HepG2 (cell line): ENCODE results near the gene SSR2. TPM values are rescaled to one million over a fixed set of nuclear protein-coding genes. Genes with fewer than 3 reads are reported as not detected.

Experiments
- ATAC-seq: fragments of 200-7000 bp; cut with Tn5 transposase; 3 replicates; pipeline ENCODE4 v1.9.1; 2020; ENCODE audit warnings: mild to moderate bottlenecking, moderate library complexity
- BruUV-seq: library from RNA; stranded (reverse); fragments of 400-500 nt; replicated peaks from 2 replicates; lab custom pipeline; 2021; lab: Mats Ljungman, UMichigan
- CTCF ChIA-PET: fragments of 300-600 bp; formaldehyde crosslinking; extraction: SDS; loops from one replicate; lab custom pipeline; 2021; ENCODE audit warnings: low total read pairs, inconsistent platforms, low intra/inter-chr PET ratio; lab: Yijun Ruan, JAX
- POLR2A ChIA-PET: fragments of 350-600 bp; sonication (Branson Sonifier 250); formaldehyde crosslinking; loops from one replicate; lab custom pipeline; 2020; ENCODE audit warnings: antibody characterized with exemption, inconsistent platforms; lab: Yijun Ruan, JAX
- DNase-seq: peaks from one replicate; pipeline ENCODE4 v3.0.0-alpha.2; 2015; ENCODE audit warnings: low spot score
- FAIRE-seq: peaks from 3 replicates; lab custom pipeline; 2011; peaks lifted over from hg19 to GRCh38; lab: Jason Lieb, UNC
- H2AFZ ChIP-seq: one replicate; pipeline ENCODE4 v1.6.1; 2011; ENCODE audit warnings: low read length, inconsistent platforms
- H3K27ac ChIP-seq: fragments of 300-600 bp; 3 replicates; pipeline ENCODE4 v1.8.0; 2011; ENCODE audit warnings: mixed run types, mild to moderate bottlenecking, mixed read lengths, low read length, inconsistent platforms; ENCODE audit not compliant: insufficient read depth; ENCODE audit errors: extremely low read length
- H3K27me3 ChIP-seq, 2 experiments: fragments of 200-600 bp in 1 of 2; 2 replicates in 1 of 2; 3 replicates in 1 of 2; pipeline versions ENCODE4 v1.6.0 to v1.8.0; 2011; ENCODE audit warnings: low read length in 2 of 2, mild to moderate bottlenecking in 2 of 2, moderate library complexity in 2 of 2, inconsistent platforms in 1 of 2; ENCODE audit not compliant: insufficient read depth in 2 of 2, control insufficient read depth in 1 of 2
- H3K36me3 ChIP-seq, 2 experiments: fragments of 200-600 bp in 1 of 2; replicated peaks in 1 of 2; 2 replicates in 1 of 2; 3 replicates in 1 of 2; pipeline versions ENCODE4 v1.5.1 to v1.8.0; 2011; ENCODE audit warnings: low read length in 2 of 2, inconsistent platforms in 1 of 2; ENCODE audit not compliant: insufficient read depth in 2 of 2, control insufficient read depth in 1 of 2
- H3K4me1 ChIP-seq: 2 replicates; pipeline ENCODE4 v1.5.1; 2012; ENCODE audit warnings: low read length, inconsistent platforms; ENCODE audit not compliant: insufficient read depth
- H3K4me2 ChIP-seq: 2 replicates; pipeline ENCODE4 v1.6.0; 2011; ENCODE audit warnings: low read depth, low read length, inconsistent platforms
- H3K4me3 ChIP-seq, 3 experiments: fragments of 200-600 bp in 1 of 3; sonication (generic), shearing (Covaris generic) in 1 of 3; replicated peaks in 1 of 3; 2 replicates each; pipeline ENCODE4 v1.5.1; 2011 to 2016; ENCODE audit warnings: low read length in 3 of 3, inconsistent platforms in 2 of 3, low read depth in 2 of 3, mild to moderate bottlenecking in 2 of 3, control low read depth in 1 of 3, mixed read lengths in 1 of 3; ENCODE audit not compliant: insufficient read depth in 1 of 3
- H3K79me2 ChIP-seq: one replicate; pipeline ENCODE4 v1.6.1; 2011; ENCODE audit warnings: low read length, inconsistent platforms; ENCODE audit not compliant: insufficient read depth
- H3K9ac ChIP-seq: 2 replicates; pipeline ENCODE4 v1.6.0; 2011; ENCODE audit warnings: mild to moderate bottlenecking, low read depth, low read length, inconsistent platforms; ENCODE audit not compliant: insufficient read depth
- H3K9me3 ChIP-seq: 2 replicates; pipeline ENCODE4 v1.5.1; 2012; ENCODE audit warnings: mild to moderate bottlenecking, low read length
- H4K20me1 ChIP-seq: 2 replicates; pipeline ENCODE4 v1.6.0; 2011; ENCODE audit warnings: inconsistent platforms, mild to moderate bottlenecking, low read length, moderate library complexity; ENCODE audit not compliant: insufficient read depth
- E2F2 ChIP-seq: sonication (generic); formaldehyde crosslinking; IDR thresholded peaks from 2 replicates; pipeline ENCODE4 v1.4.0; 2020; ENCODE audit warnings: missing genetic modification reagents, borderline replicate concordance
- GATAD2A ChIP-seq: IDR thresholded peaks from 2 replicates; pipeline ENCODE4 v1.6.1; 2016
- HOXA9 ChIP-seq: sonication (generic); formaldehyde crosslinking; IDR thresholded peaks from 2 replicates; pipeline ENCODE4 v1.8.1; 2022; ENCODE audit warnings: missing genetic modification reagents, mild to moderate bottlenecking, moderate library complexity, borderline replicate concordance
- IKZF5 ChIP-seq: IDR thresholded peaks from 2 replicates; pipeline ENCODE4 v1.6.1; 2018; ENCODE audit warnings: missing genetic modification reagents, mild to moderate bottlenecking, missing compliant biosample characterization
- KDM3A ChIP-seq: IDR thresholded peaks from 2 replicates; pipeline ENCODE4 v1.6.1; 2018; ENCODE audit warnings: low read depth, missing compliant biosample characterization
- MXD3 ChIP-seq: IDR thresholded peaks from 2 replicates; pipeline ENCODE4 v1.6.1; 2016; ENCODE audit warnings: mild to moderate bottlenecking, missing biosample characterization, missing genetic modification reagents
- SOX6 ChIP-seq, 2 experiments: fragments of 450-650 bp in 1 of 2; sonication (generic) in 1 of 2; formaldehyde crosslinking in 1 of 2; IDR thresholded peaks; 2 replicates each; pipeline versions ENCODE4 v1.4.0 to v1.6.1; 2017 to 2020; ENCODE audit warnings: antibody characterized with exemption in 1 of 2, mild to moderate bottlenecking in 1 of 2, missing genetic modification reagents in 1 of 2
- SP4 ChIP-seq: sonication (generic); formaldehyde crosslinking; IDR thresholded peaks from 2 replicates; pipeline ENCODE4 v1.8.1; 2023; ENCODE audit warnings: mild to moderate bottlenecking, missing genetic modification reagents
- SPEN ChIP-seq: sonication (generic); formaldehyde crosslinking; IDR thresholded peaks from 2 replicates; pipeline ENCODE4 v1.5.1; 2020; ENCODE audit warnings: low read depth, mild to moderate bottlenecking, missing genetic modification reagents
- THAP11 ChIP-seq: IDR thresholded peaks from 2 replicates; pipeline ENCODE4 v1.6.1; 2016; ENCODE audit warnings: missing biosample characterization, missing genetic modification reagents
- ZBTB3 ChIP-seq: sonication (generic); formaldehyde crosslinking; IDR thresholded peaks from 2 replicates; pipeline ENCODE4 v1.4.0; 2020; ENCODE audit warnings: low read depth, mild to moderate bottlenecking, moderate library complexity, missing genetic modification reagents, borderline replicate concordance
- ZFP91 ChIP-seq: sonication (generic); formaldehyde crosslinking; IDR thresholded peaks from 2 replicates; pipeline ENCODE4 v1.9.0; 2022; ENCODE audit warnings: missing genetic modification reagents, mild to moderate bottlenecking, borderline replicate concordance
- ZNF143 ChIP-seq: sonication (generic); formaldehyde crosslinking; IDR thresholded peaks from 2 replicates; pipeline ENCODE4 v1.4.0; 2020; ENCODE audit warnings: missing genetic modification reagents
- ZNF574 ChIP-seq: sonication (generic); formaldehyde crosslinking; IDR thresholded peaks from 2 replicates; pipeline ENCODE4 v1.4.0; 2020; ENCODE audit warnings: missing genetic modification reagents
- ZNF704 ChIP-seq: sonication (generic); formaldehyde crosslinking; IDR thresholded peaks from 2 replicates; pipeline ENCODE4 v1.8.1; 2023; ENCODE audit warnings: mild to moderate bottlenecking, inconsistent platforms, moderate library complexity, missing genetic modification reagents, borderline replicate concordance
- WGBS: methylation state at CpG from one replicate; pipeline ENCODE4 v1.1.6; 2017; ENCODE audit warnings: low lambda C conversion rate; 5-methylcytosine and 5-hydroxymethylcytosine counted together
- in situ Hi-C: cut with HindIII; loops from 2 replicates; pipeline ENCODE4 v1.10.0; 2017; ENCODE audit warnings: low pct_unique_long_range_greater_than_20kb; ENCODE audit not compliant: extremely low pct_ligation_motif_present
- intact Hi-C: fragments of 100-400 bp; cut with micrococcal nuclease; formaldehyde crosslinking; loops from one replicate; pipeline ENCODE4 v1.10.0; 2022; ENCODE audit not compliant: unreplicated experiment
- polyA plus RNA-seq, 8 experiments: library from polyadenylated mRNA; depleted of rRNA in 3 of 8; stranded (reverse) in 7 of 8; unstranded in 1 of 8; fragments of >200 nt; fragmentation: Illumina TruSeq in 4 of 8; extraction: Trizol in 4 of 8; gene quantifications; 2 replicates each; pipeline versions ENCODE4 v1.2.1 to v1.2.3, GENCODE V29; 2011 to 2016; ENCODE audit warnings: low read depth in 4 of 8, missing spikeins in 1 of 8, mixed read lengths in 1 of 8; ENCODE audit not compliant: insufficient read depth in 1 of 8
- total RNA-seq, 5 experiments: library from RNA; depleted of rRNA; stranded (reverse); fragments of >200 nt; fragmentation: Illumina TruSeq; extraction: Trizol; gene quantifications; 2 replicates each; pipeline ENCODE4 v1.2.3, GENCODE V29; 2016; ENCODE audit warnings: low read depth in 1 of 5

Gene SSR2
- total and polyA plus RNA-seq, 2 of the 13 experiments (the other 11 are each of a cell fraction or from before 2014, with no cell fraction given), result 284 to 461 TPM

- H3K36me3 ChIP-seq, result no peaks in the 10 kb centered on the region
- WGBS, result 13% methylated on average over 9 of the region's 9 CpGs
- no peaks in the 10 kb centered on the region for H3K27me3 ChIP-seq
- CTCF ChIA-PET, result interaction anchor here (1.7 kb wide), 1 partner anchor 40 kb away, joined by 11 read pairs; no protein-coding TSS in a partner anchor
- H3K9ac ChIP-seq, result no peak overlapping the region
- FAIRE-seq (peak; percentile 69), DNase-seq (peak; percentile 62), ATAC-seq (peak; percentile 98)
- no peaks in the 10 kb centered on the region for H3K79me2 ChIP-seq
- peak overlapping the region; percentile 51 for H3K4me2 ChIP-seq
- no TSS peak for BruUV-seq
- peaks cover 28% of the 10 kb centered on the region for H3K4me1 ChIP-seq
- in situ Hi-C loops, result no loop called here
- H4K20me1 ChIP-seq, result no peaks in the 10 kb centered on the region
- no peak overlapping the region for H3K27ac ChIP-seq
- no peak overlapping the region for H3K4me3 ChIP-seq
- peak overlapping the region; percentile 88 for H2AFZ ChIP-seq
- H3K9me3 ChIP-seq, result no peaks in the 10 kb centered on the region
- intact Hi-C loops, result no loop called here
- POLR2A ChIA-PET, result interaction anchor here (1.0 kb wide), 1 partner anchor 40 kb away, joined by 3 read pairs; no protein-coding TSS in a partner anchor
- TF ChIP-seq ZNF704 (CRISPR knock-in tag), result no peak
- TF ChIP-seq IKZF5 (CRISPR knock-in tag), result 0 out of 2 replicates have a peak, but pooled peaks have one; percentile 44
- TF ChIP-seq SP4 (CRISPR knock-in tag), result no peak
- 0 out of 2 replicates have a peak, but pooled peaks have one; percentile 21 for TF ChIP-seq ZFP91 (CRISPR knock-in tag)
- no peak for TF ChIP-seq MXD3 (CRISPR knock-in tag)
- no peak for TF ChIP-seq ZBTB3
- TF ChIP-seq SOX6 (IDR thresholded peaks at IDR 0.05), result no peak
- 0 out of 2 replicates have a peak, but pooled peaks have one; percentile 17 for TF ChIP-seq SOX6 (CRISPR knock-in tag; IDR thresholded peaks at IDR 0.05)
- peak; percentile 85 for TF ChIP-seq THAP11 (CRISPR knock-in tag)
- TF ChIP-seq ZNF143 (CRISPR knock-in tag), result peak; percentile 46; the same call in 1 of the 2 replicates
- TF ChIP-seq HOXA9 (CRISPR knock-in tag), result no peak
- no peak for TF ChIP-seq E2F2 (CRISPR knock-in tag)
- peak; percentile 37; the same call in 1 of the 2 replicates for TF ChIP-seq SPEN (CRISPR knock-in tag)
- no peak for TF ChIP-seq KDM3A (CRISPR knock-in tag)
- peak; percentile 73 for TF ChIP-seq ZNF574 (CRISPR knock-in tag)
- peak; percentile 53 for TF ChIP-seq GATAD2A
Observed at GRCh38 chr1:156025876-156026275, 5.1 kb upstream of the SSR2 start.
